Activated T-helper 1 cell treated with Interleukin-2 at 50 U/mL for 16 hours (primary cell): ENCODE data around the gene GMCL2.
A peak's percentile ranks its signal among the peaks of the same experiment; 100 is the strongest.
"Not testable (repeated sequence)": the region's sequence is repeated elsewhere in the genome, so short reads cannot be mapped to it uniquely, and the experiment has no call there.

ENCODE experiments used
- DNase-seq: peaks from one replicate; pipeline ENCODE4 v3.0.0-alpha.2; 2020; ENCODE audit warnings: low read depth

GMCL2 gene

GRCh38 chr5:178187014-178187413 lies at the start of gene GMCL2:
GMCL2 (minus strand) TSS chr5:178187371; CDS start chr5:178187299, 72 bp downstream.
- no peak for DNase-seq

- DNase-seq = no peak
Measured at GRCh38 chr5:178236679-178237078, 49.5 kb upstream of the GMCL2 start.

GRCh38 chr5:178236126-178236525 lies 49.0 kb upstream of the GMCL2 start:
- DNase-seq = no peak

GRCh38 chr5:178235588-178235974 lies 48.4 kb upstream of the GMCL2 start:
- DNase-seq = no peak

GRCh38 chr5:178234750-178235587 lies 47.8 kb upstream of the GMCL2 start:
- DNase-seq = peak; percentile 46

- DNase-seq = no peak
Measured at GRCh38 chr5:178234121-178234749, 47.1 kb upstream of the GMCL2 start.

- DNase-seq = no peak
Measured at GRCh38 chr5:178232920-178233429, 45.8 kb upstream of the GMCL2 start.

- DNase-seq = peak; percentile 54
Measured at GRCh38 chr5:178232124-178232919, 45.2 kb upstream of the GMCL2 start, which contains the start of gene PHYKPL. PHYKPL (minus strand) TSS chr5:178232802; CDS start chr5:178232550, 252 bp downstream.

- DNase-seq = no peak
Measured at GRCh38 chr5:178231539-178232123, 44.5 kb upstream of the GMCL2 start.

GRCh38 chr5:178230879-178231538 lies 43.8 kb upstream of the GMCL2 start:
- DNase-seq = no peak

GRCh38 chr5:178229861-178230260 lies 42.7 kb upstream of the GMCL2 start:
- DNase-seq = no peak

GRCh38 chr5:178229111-178229510 lies 41.9 kb upstream of the GMCL2 start:
- not testable (repeated sequence) for DNase-seq

- DNase-seq = no peak
Measured at GRCh38 chr5:178228609-178229008, 41.4 kb upstream of the GMCL2 start.

- DNase-seq = no peak
Measured at GRCh38 chr5:178227929-178228328, 40.8 kb upstream of the GMCL2 start.

GRCh38 chr5:178227138-178227659 lies 40.0 kb upstream of the GMCL2 start:
- no peak for DNase-seq

GRCh38 chr5:178225174-178225573 lies 38.0 kb upstream of the GMCL2 start:
- DNase-seq = no peak

- DNase-seq = no peak
Measured at GRCh38 chr5:178224403-178224802, 37.2 kb upstream of the GMCL2 start.

- DNase-seq = no peak
Measured at GRCh38 chr5:178223828-178224335, 36.7 kb upstream of the GMCL2 start.

- no peak for DNase-seq
Measured at GRCh38 chr5:178223196-178223773, 36.1 kb upstream of the GMCL2 start.

GRCh38 chr5:178222292-178222691 lies 35.1 kb upstream of the GMCL2 start:
- no peak for DNase-seq

GRCh38 chr5:178221853-178222252 lies 34.7 kb upstream of the GMCL2 start:
- DNase-seq = no peak
